H1 (cell line): ENCODE measurements around the gene WNT9A. TPM values are rescaled to one million over a fixed set of nuclear protein-coding genes. Genes with fewer than 3 reads are reported as not detected.

Experiments
- CTCF ChIA-PET: fragments of 300-600 bp; sonication (Branson Sonifier 250); formaldehyde crosslinking; loops from one replicate; lab custom pipeline; 2021; ENCODE audit not compliant: partially characterized antibody; lab: Charles Lee
- POLR2A ChIA-PET: fragments of 300-600 bp; sonication (Branson Sonifier 250); formaldehyde crosslinking; loops from one replicate; lab custom pipeline; 2021; ENCODE audit warnings: inconsistent platforms; ENCODE audit not compliant: partially characterized antibody; lab: Charles Lee
- DNase-seq, 2 experiments: peaks; one replicate each; pipeline versions ENCODE4 v3.0.0 to v3.0.0-alpha.2; 2010 to 2022; ENCODE audit warnings: low spot score in 2 of 2, low read depth in 1 of 2, mixed read lengths in 1 of 2
- FAIRE-seq: peaks from 2 replicates; lab custom pipeline; 2011; peaks lifted over from hg19 to GRCh38; lab: Jason Lieb, UNC
- H2AFZ ChIP-seq: 2 replicates; pipeline ENCODE4 v1.8.1; 2012; ENCODE audit warnings: low read length, inconsistent platforms
- H2AK5ac ChIP-seq: 2 replicates; pipeline ENCODE4 v1.6.1; 2013; ENCODE audit warnings: low read depth, low read length
- H2BK120ac ChIP-seq: replicated peaks from 2 replicates; pipeline ENCODE3; 2013; ENCODE audit warnings: low read depth, low read length, inconsistent platforms
- H2BK12ac ChIP-seq: 2 replicates; pipeline ENCODE4 v1.6.1; 2013; ENCODE audit warnings: low read depth, low read length
- H2BK15ac ChIP-seq: 2 replicates; pipeline ENCODE4 v1.6.1; 2013; ENCODE audit warnings: low read length
- H2BK20ac ChIP-seq: 2 replicates; pipeline ENCODE4 v1.6.1; 2013; ENCODE audit warnings: low read length
- H2BK5ac ChIP-seq: 2 replicates; pipeline ENCODE4 v1.6.1; 2013; ENCODE audit warnings: low read depth, low read length
- H3K14ac ChIP-seq: 2 replicates; pipeline ENCODE4 v1.6.1; 2013; ENCODE audit warnings: inconsistent platforms; ENCODE audit not compliant: insufficient read length
- H3K18ac ChIP-seq: 2 replicates; pipeline ENCODE4 v1.6.1; 2013; ENCODE audit warnings: low read length; ENCODE audit errors: extremely low read depth
- H3K23ac ChIP-seq: 2 replicates; pipeline ENCODE4 v1.6.1; 2013; ENCODE audit warnings: inconsistent platforms; ENCODE audit not compliant: insufficient read length
- H3K23me2 ChIP-seq: 2 replicates; pipeline ENCODE4 v1.6.1; 2013; ENCODE audit warnings: low read depth, low read length
- H3K27ac ChIP-seq: 2 replicates; pipeline ENCODE4 v1.6.1; 2011; ENCODE audit warnings: low read depth, low read length, inconsistent platforms
- H3K27me3 ChIP-seq, 4 experiments: replicated peaks in 1 of 4; 1 replicate in 1 of 4; 2 replicates in 3 of 4; pipeline versions ENCODE4 v1.6.1 to v1.8.1; 2011 to 2013; ENCODE audit warnings: low read length in 3 of 4, mild to moderate bottlenecking in 3 of 4, inconsistent platforms in 2 of 4, mixed read lengths in 2 of 4, moderate library complexity in 1 of 4; ENCODE audit not compliant: control insufficient read depth in 3 of 4, insufficient read depth in 3 of 4; ENCODE audit errors: extremely low read depth in 1 of 4
- H3K36me3 ChIP-seq, 4 experiments: 2 replicates each; pipeline versions ENCODE4 v1.6.1 to v1.8.1; 2011 to 2013; ENCODE audit warnings: mild to moderate bottlenecking in 4 of 4, low read length in 3 of 4, moderate library complexity in 2 of 4, control low read depth in 1 of 4, inconsistent platforms in 1 of 4; ENCODE audit not compliant: insufficient read depth in 4 of 4, control insufficient read depth in 2 of 4
- H3K4ac ChIP-seq: replicated peaks from 2 replicates; pipeline ENCODE3; 2013; ENCODE audit warnings: low read length, low read depth, mixed read lengths, inconsistent platforms; ENCODE audit not compliant: insufficient read length
- H3K4me1 ChIP-seq, 4 experiments: replicated peaks in 1 of 4; 1 replicate in 1 of 4; 2 replicates in 3 of 4; pipeline versions ENCODE4 v1.6.1 to v1.8.1; 2011 to 2013; ENCODE audit warnings: low read length in 3 of 4, inconsistent platforms in 2 of 4, mixed read lengths in 1 of 4; ENCODE audit not compliant: insufficient read depth in 4 of 4, control insufficient read depth in 3 of 4
- H3K4me2 ChIP-seq, 2 experiments: 2 replicates each; pipeline versions ENCODE4 v1.6.1 to v1.8.1; 2011 to 2013; ENCODE audit warnings: low read depth in 2 of 2, low read length in 2 of 2, control low read depth in 1 of 2, inconsistent platforms in 1 of 2, mild to moderate bottlenecking in 1 of 2; ENCODE audit not compliant: insufficient read depth in 1 of 2
- H3K4me3 ChIP-seq, 4 experiments: fragments of 200-600, 300-600 bp in 1 of 4; sonication (generic), shearing (Covaris generic), sonication (Bioruptor Twin) in 1 of 4; 2 replicates each; pipeline versions ENCODE4 v1.5.1 to v1.8.1; 2011 to 2016; ENCODE audit warnings: low read length in 4 of 4, low read depth in 3 of 4, control low read depth in 2 of 4, inconsistent platforms in 2 of 4, mild to moderate bottlenecking in 2 of 4, mixed read lengths in 1 of 4, moderate library complexity in 1 of 4; ENCODE audit not compliant: insufficient read depth in 2 of 4; ENCODE audit errors: extremely low read depth in 1 of 4
- H3K56ac ChIP-seq: replicated peaks from 2 replicates; pipeline ENCODE3; 2013; ENCODE audit warnings: low read depth, mild to moderate bottlenecking, mixed read lengths, low read length, inconsistent platforms; ENCODE audit not compliant: insufficient read length
- H3K79me1 ChIP-seq: 2 replicates; pipeline ENCODE4 v1.6.1; 2013; ENCODE audit warnings: low read depth, low read length, control low read depth
- H3K79me2 ChIP-seq, 2 experiments: 2 replicates each; pipeline versions ENCODE4 v1.6.1 to v1.8.1; 2012 to 2013; ENCODE audit warnings: low read length in 2 of 2, mild to moderate bottlenecking in 2 of 2, inconsistent platforms in 1 of 2; ENCODE audit not compliant: insufficient read depth in 2 of 2, control insufficient read depth in 1 of 2
- H3K9ac ChIP-seq, 4 experiments: replicated peaks in 1 of 4; 1 replicate in 1 of 4; 2 replicates in 3 of 4; pipeline versions ENCODE4 v1.6.1 to v1.8.1; 2011 to 2013; ENCODE audit warnings: low read depth in 3 of 4, low read length in 3 of 4, control low read depth in 2 of 4, mild to moderate bottlenecking in 2 of 4, moderate library complexity in 2 of 4, inconsistent platforms in 1 of 4; ENCODE audit errors: extremely low read depth in 1 of 4
- H3K9me3 ChIP-seq, 2 experiments: 2 replicates each; pipeline versions ENCODE4 v1.6.1 to v1.8.1; 2012 to 2013; ENCODE audit warnings: mild to moderate bottlenecking in 2 of 2, moderate library complexity in 2 of 2, control low read depth in 1 of 2, inconsistent platforms in 1 of 2, low read depth in 1 of 2, low read length in 1 of 2, mixed read lengths in 1 of 2; ENCODE audit not compliant: insufficient read depth in 2 of 2
- H4K20me1 ChIP-seq, 2 experiments: replicated peaks in 1 of 2; 2 replicates each; pipeline versions ENCODE3 to v1.8.1; 2011 to 2013; ENCODE audit warnings: inconsistent platforms in 2 of 2, low read length in 2 of 2, mild to moderate bottlenecking in 1 of 2; ENCODE audit not compliant: insufficient read depth in 2 of 2, control insufficient read depth in 1 of 2
- H4K5ac ChIP-seq: 2 replicates; pipeline ENCODE4 v1.6.1; 2013; ENCODE audit warnings: low read length, low read depth, mixed read lengths, inconsistent platforms; ENCODE audit not compliant: insufficient read length
- H4K8ac ChIP-seq: 2 replicates; pipeline ENCODE4 v1.8.0; 2013; ENCODE audit warnings: mild to moderate bottlenecking, moderate library complexity, low read length, inconsistent platforms; ENCODE audit not compliant: insufficient read depth; ENCODE audit errors: extremely low read depth
- H4K91ac ChIP-seq: replicated peaks from 2 replicates; pipeline ENCODE3; 2013; ENCODE audit warnings: low read length, mixed read lengths, inconsistent platforms; ENCODE audit not compliant: insufficient read length
- GABPA ChIP-seq: IDR thresholded peaks from 2 replicates; pipeline ENCODE4 v1.6.1; 2011; ENCODE audit warnings: mild to moderate bottlenecking, low read length, moderate library complexity, borderline replicate concordance; ENCODE audit not compliant: insufficient read depth
- HDAC6 ChIP-seq: IDR thresholded peaks from one replicate; pipeline ENCODE4 v1.7.1; 2012; ENCODE audit warnings: low read depth, mild to moderate bottlenecking, inconsistent platforms, low read length, moderate library complexity
- MAFK ChIP-seq: IDR thresholded peaks from 2 replicates; pipeline ENCODE4 v1.6.1; 2012; ENCODE audit warnings: low read depth, mild to moderate bottlenecking, improper control_type of control experiment, low read length
- NANOG ChIP-seq: IDR thresholded peaks from 2 replicates; pipeline ENCODE4 v1.6.1; 2011; ENCODE audit warnings: low read length, low read depth, mild to moderate bottlenecking, inconsistent platforms; ENCODE audit not compliant: insufficient read depth, poor library complexity, severe bottlenecking
- NRF1 ChIP-seq: IDR thresholded peaks from 2 replicates; pipeline ENCODE4 v1.6.1; 2011; ENCODE audit warnings: mild to moderate bottlenecking, low read depth, low read length, improper control_type of control experiment
- POU5F1 ChIP-seq: IDR thresholded peaks from 2 replicates; pipeline ENCODE4 v1.6.1; 2011; ENCODE audit warnings: low read depth, mild to moderate bottlenecking, low read length, moderate library complexity
- SP4 ChIP-seq: IDR thresholded peaks from 2 replicates; pipeline ENCODE4 v1.6.1; 2012; ENCODE audit warnings: low read length, inconsistent platforms
- SUZ12 ChIP-seq: fragments of 200-600 bp; sonication (generic); IDR thresholded peaks from 2 replicates; pipeline ENCODE4 v1.6.1; 2012; ENCODE audit warnings: mild to moderate bottlenecking, inconsistent platforms, low read length, moderate library complexity, mixed read lengths
- TBP ChIP-seq: IDR thresholded peaks from 2 replicates; pipeline ENCODE4 v1.6.1; 2011; ENCODE audit warnings: low read depth, low read length, improper control_type of control experiment
- WGBS, 2 experiments: shearing (Covaris generic) in 1 of 2; methylation state at CpG; one replicate each; pipeline versions ENCODE4 v1.1.6 to v1.1.7; 2013 to 2015; ENCODE audit warnings: low lambda C conversion rate in 2 of 2, mixed read lengths in 2 of 2, inconsistent platforms in 1 of 2, low coverage in 1 of 2, missing lambda C conversion rate in 1 of 2; ENCODE audit not compliant: insufficient replicate concordance in 2 of 2, insufficient coverage in 1 of 2, insufficient read length in 1 of 2; ENCODE audit errors: extremely low coverage in 1 of 2, missing lambda C conversion rate in 1 of 2; 5-methylcytosine and 5-hydroxymethylcytosine counted together
- polyA plus RNA-seq, 7 experiments: library from polyadenylated mRNA; depleted of rRNA in 3 of 7; stranded (reverse) in 5 of 7; unstranded in 2 of 7; fragments of >200 nt in 5 of 7; fragments of 200-250 nt in 2 of 7; gene quantifications; 1 replicate in 5 of 7; 2 replicates in 1 of 7; 4 replicates in 1 of 7; pipeline versions ENCODE4 v1.2.1 to v1.2.3, GENCODE V29; 2011 to 2013; ENCODE audit warnings: missing spikeins in 2 of 7, mixed read lengths in 2 of 7
- total RNA-seq: library from RNA; stranded (reverse); fragmentation: NEBNext Ultra II Directional; extraction: Animal tissue kit (Norgen Biotek cat#: 25700); gene quantifications from 2 replicates; pipeline ENCODE4 v1.2.1, GENCODE V29; 2021
- TF ChIP-seq, protein P1 (sequence below): IDR thresholded peaks from 2 replicates; pipeline ENCODE4 v1.6.1; 2012; ENCODE audit warnings: inconsistent platforms
- TF ChIP-seq, protein P2 (sequence below): IDR thresholded peaks from 2 replicates; pipeline ENCODE4 v1.6.1; 2012; ENCODE audit warnings: inconsistent platforms

The WNT9A gene
- total and polyA plus RNA-seq, 2 of the 8 experiments (the other 6 are each of a cell fraction or from before 2014, with no cell fraction given), result 1.1 to 1.5 TPM

DNA sequence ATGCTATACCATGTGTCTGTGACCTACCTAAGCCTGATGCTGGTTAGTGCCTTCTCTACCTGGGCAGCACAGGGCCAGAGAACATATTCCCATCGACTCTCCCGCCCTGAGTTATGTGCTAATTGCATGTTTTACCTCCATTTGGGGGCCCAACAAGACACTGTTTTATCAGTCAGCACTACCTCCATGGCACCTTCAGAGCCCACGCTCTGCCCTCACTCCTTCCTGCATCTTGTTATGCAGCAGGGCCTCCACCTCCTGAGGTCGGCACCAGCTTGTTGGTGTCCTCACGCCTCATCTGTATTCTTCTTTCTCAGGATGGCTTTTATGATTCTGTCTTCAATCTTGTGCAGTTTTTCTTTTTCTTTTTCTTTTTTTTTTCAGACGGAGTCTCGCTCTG is 11.9 kb downstream of the WNT9A start:
- no peaks in the 10 kb centered on the region for H3K27me3 ChIP-seq
- no peak overlapping the region for H2BK15ac ChIP-seq
- H3K4ac ChIP-seq, result no peak overlapping the region
- no peaks in the 10 kb centered on the region; a peak in 1 of 7 replicates for H3K4me1 ChIP-seq
- no peak overlapping the region for H3K18ac ChIP-seq
- H3K79me1 ChIP-seq, result 0 out of 2 replicates have a peak, but pooled peaks cover 2% of the 10 kb centered on the region
- H3K4me3 ChIP-seq, result no peak overlapping the region
- FAIRE-seq, result no peak
- peaks cover 3% of the 10 kb centered on the region; the same call in 1 of the 2 replicates for H3K23me2 ChIP-seq
- H3K36me3 ChIP-seq, result no peaks in the 10 kb centered on the region
- no peak overlapping the region for H4K5ac ChIP-seq
- H3K9me3 ChIP-seq, result no peaks in the 10 kb centered on the region
- H4K20me1 ChIP-seq, result peaks cover 0 to 7% of the 10 kb centered on the region in 2 experiments
- no peak overlapping the region for H3K4me2 ChIP-seq
- ChIA-PET POLR2A (no interaction called here), CTCF (interaction anchor here (0.6 to 1.3 kb wide), 2 partner anchors 64 to 173 kb away, joined by 3 to 5 read pairs; no protein-coding TSS in a partner anchor)
- DNase-seq, result no peak
- no peak overlapping the region for H2AFZ ChIP-seq
- no peak overlapping the region for H2BK20ac ChIP-seq
- H3K9ac ChIP-seq, result no peak overlapping the region; a peak in 1 of 7 replicates
- no peak overlapping the region for H2BK120ac ChIP-seq
- no peak overlapping the region for H4K8ac ChIP-seq
- H2BK5ac ChIP-seq, result no peak overlapping the region
- H4K91ac ChIP-seq, result no peak overlapping the region
- H3K27ac ChIP-seq, result no peak overlapping the region
- no peak overlapping the region for H2AK5ac ChIP-seq
- TF ChIP-seq TBP (no peak), GABPA (no peak), NRF1 (no peak), POU5F1 (no peak), SUZ12 (no peak), HDAC6 (no peak), MAFK (no peak), NANOG (no peak), SP4 (no peak)
- TF ChIP-seq, protein P1, sequence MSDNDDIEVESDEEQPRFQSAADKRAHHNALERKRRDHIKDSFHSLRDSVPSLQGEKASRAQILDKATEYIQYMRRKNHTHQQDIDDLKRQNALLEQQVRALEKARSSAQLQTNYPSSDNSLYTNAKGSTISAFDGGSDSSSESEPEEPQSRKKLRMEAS, result no peak
- TF ChIP-seq, protein P2, sequence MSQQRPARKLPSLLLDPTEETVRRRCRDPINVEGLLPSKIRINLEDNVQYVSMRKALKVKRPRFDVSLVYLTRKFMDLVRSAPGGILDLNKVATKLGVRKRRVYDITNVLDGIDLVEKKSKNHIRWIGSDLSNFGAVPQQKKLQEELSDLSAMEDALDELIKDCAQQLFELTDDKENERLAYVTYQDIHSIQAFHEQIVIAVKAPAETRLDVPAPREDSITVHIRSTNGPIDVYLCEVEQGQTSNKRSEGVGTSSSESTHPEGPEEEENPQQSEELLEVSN, result no peak
- no peak overlapping the region for H3K56ac ChIP-seq
- no peaks in the 10 kb centered on the region for H3K79me2 ChIP-seq
- 91% methylated on average over 5 of the region's 7 CpGs; no CpG with 5 or more reads in 1 of the 2 experiments for WGBS, 2 experiments
- no peak overlapping the region for H3K23ac ChIP-seq
- no peak overlapping the region for H2BK12ac ChIP-seq
- no peak overlapping the region for H3K14ac ChIP-seq
